Measurements from ENCODE around the gene HPSE2. TPM values are rescaled to one million over a fixed set of nuclear protein-coding genes. Genes with fewer than 3 reads are reported as not detected.
A peak's percentile ranks its signal among the peaks of the same experiment; 100 is the strongest.

HPSE2 gene
- total and polyA plus RNA-seq, 2 experiments from 2014 or later, result not detected

- Histone ChIP-seq H3K9ac (no peak overlapping the region), H4K20me1 (ENCODE audit: insufficient read depth) (no peaks in the 10 kb centered on the region), H3F3A (ENCODE audit: insufficient read depth) (no peaks in the 10 kb centered on the region), H3K4me3 (no peak overlapping the region), H3K4me1 (ENCODE audit: insufficient read depth) (no peaks in the 10 kb centered on the region), H3K4me2 (ENCODE audit: unreplicated experiment) (no peak overlapping the region), H3K27me3 (replicated peaks; ENCODE audit: insufficient read depth) (no peaks in the 10 kb centered on the region), H3K9me3 (ENCODE audit: low read depth) (no peaks in the 10 kb centered on the region), H2AFZ (no peak overlapping the region), H3K36me3 (ENCODE audit: low read depth) (no peaks in the 10 kb centered on the region), H3K79me2 (ENCODE audit: insufficient read depth) (no peaks in the 10 kb centered on the region), H3K27ac (no peak overlapping the region), H3K9me2 (ENCODE audit: insufficient read depth) (no peaks in the 10 kb centered on the region; the same call in 1 of the 2 replicates)
- in situ Hi-C loops (cut with MboI), result no loop called here
- peak; percentile 10 for DNase-seq
- 13% methylated on average over 2 of the region's 2 CpGs for WGBS, 2 experiments (ENCODE audit: low coverage in 1 of 2, low lambda C conversion rate in 2 of 2, missing lambda C conversion rate in 2 of 2)
- TF ChIP-seq EZH2phosphoT487 (IDR thresholded peaks at IDR 0.05; ENCODE audit: insufficient read depth, low read depth) (no peak), EZH2 (IDR thresholded peaks at IDR 0.05; ENCODE audit: insufficient read depth, poor library complexity, severe bottlenecking) (no peak)
These were observed 541.6 kb downstream of the HPSE2 start for GRCh38 chr10:98694014-98694413.

DNA sequence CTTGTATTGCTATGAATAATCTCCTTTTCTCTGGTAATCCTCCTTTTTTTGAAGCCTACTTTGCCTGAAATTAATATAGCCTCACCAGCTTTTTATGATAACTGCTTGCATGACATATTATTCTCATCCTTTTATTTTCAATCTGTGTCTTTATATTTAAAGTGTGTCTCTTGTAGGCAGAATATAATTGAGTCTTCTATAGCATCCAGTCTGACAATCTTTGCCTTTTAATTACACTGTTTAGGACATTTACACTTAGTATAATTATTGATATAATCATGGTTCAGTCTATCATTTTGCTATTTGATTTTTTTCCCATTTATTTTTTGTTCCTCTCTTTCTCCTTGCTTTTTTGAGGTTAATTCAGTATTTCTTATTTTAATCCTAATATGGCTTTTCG lies 548.0 kb downstream of the HPSE2 start:
- in situ Hi-C loops (cut with MboI), result no loop called here
- Histone ChIP-seq H3K36me3 (ENCODE audit: low read depth) (no peaks in the 10 kb centered on the region), H2AFZ (no peak overlapping the region), H3K9me3 (ENCODE audit: low read depth) (no peaks in the 10 kb centered on the region), H3K27me3 (replicated peaks; ENCODE audit: insufficient read depth) (peaks cover 7% of the 10 kb centered on the region; the same call in 1 of the 2 replicates), H3K79me2 (ENCODE audit: insufficient read depth) (no peaks in the 10 kb centered on the region), H4K20me1 (ENCODE audit: insufficient read depth) (no peaks in the 10 kb centered on the region), H3F3A (ENCODE audit: insufficient read depth) (no peaks in the 10 kb centered on the region), H3K4me3 (no peak overlapping the region), H3K4me2 (ENCODE audit: unreplicated experiment) (no peak overlapping the region), H3K4me1 (ENCODE audit: insufficient read depth) (no peaks in the 10 kb centered on the region), H3K9me2 (ENCODE audit: insufficient read depth) (no peaks in the 10 kb centered on the region; the same call in 1 of the 2 replicates), H3K27ac (no peak overlapping the region), H3K9ac (no peak overlapping the region)
- no peak for DNase-seq
- TF ChIP-seq EZH2phosphoT487 (IDR thresholded peaks at IDR 0.05; ENCODE audit: insufficient read depth, low read depth), result no peak
- no peak for TF ChIP-seq EZH2 (IDR thresholded peaks at IDR 0.05; ENCODE audit: insufficient read depth, poor library complexity, severe bottlenecking)
- WGBS, 2 experiments (ENCODE audit: low coverage in 1 of 2, low lambda C conversion rate in 2 of 2, missing lambda C conversion rate in 2 of 2), result 19 to 35% methylated on average over 1 of the region's 1 CpG

DNA sequence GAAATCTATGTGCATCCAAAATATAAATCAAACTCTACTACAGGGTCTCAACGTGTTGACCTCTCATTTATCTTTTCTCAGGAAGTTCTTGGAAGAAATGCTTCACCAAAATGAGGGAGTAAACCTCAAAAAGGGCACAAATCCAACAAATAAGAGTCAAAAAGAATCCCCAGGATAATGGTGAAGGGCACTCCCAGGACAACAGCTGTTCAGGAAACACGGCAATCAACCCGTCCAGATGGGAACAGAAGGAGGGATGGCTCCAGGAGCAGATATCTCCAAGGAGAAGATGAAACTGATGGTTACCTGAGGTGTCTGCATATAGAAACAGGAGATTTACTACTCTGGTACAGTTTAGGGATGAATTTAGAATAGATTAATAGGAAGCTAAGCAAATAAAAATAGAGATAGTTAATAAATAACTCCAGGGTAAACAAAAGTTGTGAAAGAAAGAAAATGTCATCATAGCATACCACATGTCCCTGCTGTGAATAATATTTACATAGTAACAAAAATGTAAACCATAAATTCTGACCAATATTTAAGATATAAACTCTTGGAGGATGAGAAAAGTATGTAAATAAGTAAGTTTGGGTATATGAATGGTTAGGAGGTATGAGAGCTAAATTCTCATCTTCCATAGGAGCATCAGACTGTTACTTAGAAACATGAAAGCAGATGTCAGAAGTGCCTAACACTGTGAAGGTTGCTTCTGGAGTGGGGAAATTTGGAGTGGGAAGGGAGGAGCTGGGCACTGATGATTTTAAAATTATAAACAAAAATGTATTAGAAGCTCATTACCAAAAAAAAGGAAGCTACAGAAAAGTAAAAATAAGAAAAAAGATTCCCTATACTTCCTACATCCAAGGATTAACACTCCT lies 551.4 kb downstream of the HPSE2 start:
- Histone ChIP-seq H3K9me3 (ENCODE audit: low read depth) (no peaks in the 10 kb centered on the region), H3K9ac (no peak overlapping the region), H3K4me2 (ENCODE audit: unreplicated experiment) (no peak overlapping the region), H4K20me1 (ENCODE audit: insufficient read depth) (no peaks in the 10 kb centered on the region), H3K27ac (no peak overlapping the region), H3F3A (ENCODE audit: insufficient read depth) (no peaks in the 10 kb centered on the region), H2AFZ (no peak overlapping the region), H3K4me1 (ENCODE audit: insufficient read depth) (no peaks in the 10 kb centered on the region), H3K9me2 (ENCODE audit: insufficient read depth) (no peaks in the 10 kb centered on the region), H3K4me3 (no peak overlapping the region), H3K36me3 (ENCODE audit: low read depth) (no peaks in the 10 kb centered on the region), H3K27me3 (replicated peaks; ENCODE audit: insufficient read depth) (peaks cover 10% of the 10 kb centered on the region; the same call in 1 of the 2 replicates), H3K79me2 (ENCODE audit: insufficient read depth) (no peaks in the 10 kb centered on the region)
- no peak for DNase-seq
- 2 to 9% methylated on average over 3 of the region's 3 CpGs for WGBS, 2 experiments (ENCODE audit: low coverage in 1 of 2, low lambda C conversion rate in 2 of 2, missing lambda C conversion rate in 2 of 2)
- in situ Hi-C loops (cut with MboI), result no loop called here
- TF ChIP-seq EZH2phosphoT487 (IDR thresholded peaks at IDR 0.05; ENCODE audit: insufficient read depth, low read depth) (no peak), EZH2 (IDR thresholded peaks at IDR 0.05; ENCODE audit: insufficient read depth, poor library complexity, severe bottlenecking) (no peak)

GRCh38 chr10:98676895-98677294 lies 558.8 kb downstream of the HPSE2 start:
- H3K9me2 ChIP-seq (ENCODE audit: insufficient read depth), result no peaks in the 10 kb centered on the region
- DNase-seq, result peak; percentile 21
- no peak overlapping the region for H2AFZ ChIP-seq
- H3K36me3 ChIP-seq (ENCODE audit: low read depth), result no peaks in the 10 kb centered on the region
- TF ChIP-seq EZH2 (IDR thresholded peaks at IDR 0.05; ENCODE audit: insufficient read depth, poor library complexity, severe bottlenecking) (no peak), EZH2phosphoT487 (IDR thresholded peaks at IDR 0.05; ENCODE audit: insufficient read depth, low read depth) (no peak)
- no peaks in the 10 kb centered on the region for H3K79me2 ChIP-seq (ENCODE audit: insufficient read depth)
- no peaks in the 10 kb centered on the region for H3F3A ChIP-seq (ENCODE audit: insufficient read depth)
- in situ Hi-C loops (cut with MboI), result no loop called here
- no peak overlapping the region for H3K4me3 ChIP-seq
- H3K4me1 ChIP-seq (ENCODE audit: insufficient read depth), result no peaks in the 10 kb centered on the region
- no peak overlapping the region for H3K4me2 ChIP-seq (ENCODE audit: unreplicated experiment)
- no peak overlapping the region for H3K9ac ChIP-seq
- no peaks in the 10 kb centered on the region for H4K20me1 ChIP-seq (ENCODE audit: insufficient read depth)
- H3K27ac ChIP-seq, result no peak overlapping the region
- H3K9me3 ChIP-seq (ENCODE audit: low read depth), result no peaks in the 10 kb centered on the region
- 0 out of 2 replicates have a peak, but pooled peaks cover 2% of the 10 kb centered on the region for H3K27me3 ChIP-seq (replicated peaks; ENCODE audit: insufficient read depth)

All from GM23248 (cell line).